Measurements from ENCODE around the gene PPEF2. TPM values are rescaled to one million over a fixed set of nuclear protein-coding genes. Genes with fewer than 3 reads are reported as not detected.

PPEF2 gene
- total and polyA plus RNA-seq, 7 experiments from 2014 or later = 0.07 to 1.5 (median 0.17) TPM; not detected in 2

- peaks cover 0 to 14% (median 0%) of the 10 kb centered on the region in 5 donors for H3K27me3 Mint-ChIP-seq
- intact Hi-C loops (cut with micrococcal nuclease) = no loop called here
- peak; percentile 32 for ATAC-seq
- CTCF ChIA-PET = no interaction called here
- Histone ChIP-seq H3K36me3 (ENCODE audit: control insufficient read depth in 2 of 3, insufficient read depth in 3 of 3, low read length in 3 of 3) (no peaks in the 10 kb centered on the region), H3K27ac (ENCODE audit: low read depth, low read length) (no peak overlapping the region), H3K9me3 (ENCODE audit: control insufficient read depth in 2 of 3, low read length in 3 of 3) (no peaks in the 10 kb centered on the region), H3K4me3 (ENCODE audit: low read length) (no peak overlapping the region), H3K27me3 (ENCODE audit: control insufficient read depth in 2 of 2, insufficient read depth in 2 of 2, low read length in 2 of 2) (no peaks in the 10 kb centered on the region), H3K4me1 (ENCODE audit: control insufficient read depth in 2 of 2, insufficient read depth in 2 of 2, low read length in 2 of 2) (no peaks in the 10 kb centered on the region)
- DNase-seq = no peak
- POLR2A ChIA-PET = no interaction called here
- H3K4me1 Mint-ChIP-seq = peaks cover 0 to 2% (median 0%) of the 10 kb centered on the region in 7 donors
- H3K4me3 Mint-ChIP-seq = no peak overlapping the region
- H3K36me3 Mint-ChIP-seq = peaks cover 0 to 1% (median 0%) of the 10 kb centered on the region in 5 donors
- H3K27ac Mint-ChIP-seq = no peak overlapping the region
- peaks cover 0 to 4% (median 0%) of the 10 kb centered on the region in 11 donors for H3K9me3 Mint-ChIP-seq
These were observed 70.3 kb downstream of the PPEF2 start for GRCh38 chr4:75831856-75832405.

- peaks cover 0 to 1% (median 0%) of the 10 kb centered on the region in 5 donors for H3K36me3 Mint-ChIP-seq
- Histone ChIP-seq H3K4me3 (ENCODE audit: low read length) (no peak overlapping the region), H3K9me3 (ENCODE audit: control insufficient read depth in 2 of 3, low read length in 3 of 3) (no peaks in the 10 kb centered on the region), H3K36me3 (ENCODE audit: control insufficient read depth in 2 of 3, insufficient read depth in 3 of 3, low read length in 3 of 3) (no peaks in the 10 kb centered on the region), H3K27ac (ENCODE audit: low read depth, low read length) (no peak overlapping the region), H3K27me3 (ENCODE audit: control insufficient read depth in 2 of 2, insufficient read depth in 2 of 2, low read length in 2 of 2) (no peaks in the 10 kb centered on the region), H3K4me1 (ENCODE audit: control insufficient read depth in 2 of 2, insufficient read depth in 2 of 2, low read length in 2 of 2) (no peaks in the 10 kb centered on the region)
- H3K27ac Mint-ChIP-seq = no peak overlapping the region
- peaks cover 0 to 14% (median 0%) of the 10 kb centered on the region in 5 donors for H3K27me3 Mint-ChIP-seq
- intact Hi-C loops (cut with micrococcal nuclease) = no loop called here
- H3K4me1 Mint-ChIP-seq = peaks cover 0 to 2% (median 0%) of the 10 kb centered on the region in 7 donors
- DNase-seq (no peak), ATAC-seq (no peak)
- ChIA-PET POLR2A (no interaction called here), CTCF (interaction anchor here (0.6 kb wide), 1 partner anchor 20 kb away, joined by 3 read pairs; no protein-coding TSS in a partner anchor)
- H3K4me3 Mint-ChIP-seq = no peak overlapping the region
- H3K9me3 Mint-ChIP-seq = peaks cover 0 to 4% (median 0%) of the 10 kb centered on the region in 11 donors
These were observed 71.3 kb downstream of the PPEF2 start for GRCh38 chr4:75830906-75831305.

GRCh38 chr4:75823812-75824211 is 78.4 kb downstream of the PPEF2 start:
- H3K36me3 ChIP-seq (ENCODE audit: control insufficient read depth in 2 of 3, insufficient read depth in 3 of 3, low read length in 3 of 3) = no peaks in the 10 kb centered on the region
- no peaks in the 10 kb centered on the region for H3K9me3 ChIP-seq (ENCODE audit: control insufficient read depth in 2 of 3, low read length in 3 of 3)
- H3K27me3 ChIP-seq (ENCODE audit: control insufficient read depth in 2 of 2, insufficient read depth in 2 of 2, low read length in 2 of 2) = no peaks in the 10 kb centered on the region
- POLR2A ChIA-PET = no interaction called here
- Mint-ChIP-seq H3K36me3 (peaks cover 0 to 3% (median 0%) of the 10 kb centered on the region in 5 donors), H3K4me3 (no peak overlapping the region), H3K27ac (no peak overlapping the region), H3K9me3 (no peaks in the 10 kb centered on the region), H3K27me3 (no peaks in the 10 kb centered on the region), H3K4me1 (no peaks in the 10 kb centered on the region)
- no peak for DNase-seq
- H3K27ac ChIP-seq (ENCODE audit: low read depth, low read length) = no peak overlapping the region
- ATAC-seq = no peak
- H3K4me3 ChIP-seq (ENCODE audit: low read length) = no peak overlapping the region
- CTCF ChIA-PET = no interaction called here
- intact Hi-C loops (cut with micrococcal nuclease) = no loop called here
- no peaks in the 10 kb centered on the region for H3K4me1 ChIP-seq (ENCODE audit: control insufficient read depth in 2 of 2, insufficient read depth in 2 of 2, low read length in 2 of 2)

- peaks cover 0 to 5% (median 0%) of the 10 kb centered on the region in 5 donors for H3K36me3 Mint-ChIP-seq
- H3K27me3 Mint-ChIP-seq = no peaks in the 10 kb centered on the region
- no peaks in the 10 kb centered on the region for H3K27me3 ChIP-seq (ENCODE audit: control insufficient read depth in 2 of 2, insufficient read depth in 2 of 2, low read length in 2 of 2)
- no peak for DNase-seq
- H3K27ac ChIP-seq (ENCODE audit: low read depth, low read length) = no peak overlapping the region
- H3K4me3 ChIP-seq (ENCODE audit: low read length) = no peak overlapping the region
- no peaks in the 10 kb centered on the region for H3K9me3 ChIP-seq (ENCODE audit: control insufficient read depth in 2 of 3, low read length in 3 of 3)
- H3K4me3 Mint-ChIP-seq = no peak overlapping the region
- H3K27ac Mint-ChIP-seq = no peak overlapping the region
- no peaks in the 10 kb centered on the region for H3K4me1 ChIP-seq (ENCODE audit: control insufficient read depth in 2 of 2, insufficient read depth in 2 of 2, low read length in 2 of 2)
- intact Hi-C loops (cut with micrococcal nuclease) = no loop called here
- no peaks in the 10 kb centered on the region for H3K9me3 Mint-ChIP-seq
- CTCF ChIA-PET = no interaction called here
- POLR2A ChIA-PET = no interaction called here
- H3K36me3 ChIP-seq (ENCODE audit: control insufficient read depth in 2 of 3, insufficient read depth in 3 of 3, low read length in 3 of 3) = no peaks in the 10 kb centered on the region
- ATAC-seq = no peak
- no peaks in the 10 kb centered on the region for H3K4me1 Mint-ChIP-seq
These were observed 79.8 kb downstream of the PPEF2 start for GRCh38 chr4:75822416-75822815.

GRCh38 chr4:75821966-75822365 is 80.3 kb downstream of the PPEF2 start:
- Histone ChIP-seq H3K36me3 (ENCODE audit: control insufficient read depth in 2 of 3, insufficient read depth in 3 of 3, low read length in 3 of 3) (no peaks in the 10 kb centered on the region), H3K27me3 (ENCODE audit: control insufficient read depth in 2 of 2, insufficient read depth in 2 of 2, low read length in 2 of 2) (no peaks in the 10 kb centered on the region), H3K27ac (ENCODE audit: low read depth, low read length) (no peak overlapping the region), H3K9me3 (ENCODE audit: control insufficient read depth in 2 of 3, low read length in 3 of 3) (no peaks in the 10 kb centered on the region), H3K4me1 (ENCODE audit: control insufficient read depth in 2 of 2, insufficient read depth in 2 of 2, low read length in 2 of 2) (no peaks in the 10 kb centered on the region), H3K4me3 (ENCODE audit: low read length) (no peak overlapping the region)
- Mint-ChIP-seq H3K36me3 (peaks cover 0 to 5% (median 0%) of the 10 kb centered on the region in 5 donors), H3K4me3 (no peak overlapping the region), H3K4me1 (no peaks in the 10 kb centered on the region), H3K27me3 (no peaks in the 10 kb centered on the region), H3K9me3 (no peaks in the 10 kb centered on the region), H3K27ac (no peak overlapping the region)
- no peak for DNase-seq
- ChIA-PET POLR2A (no interaction called here), CTCF (no interaction called here)
- no peak for ATAC-seq
- intact Hi-C loops (cut with micrococcal nuclease) = no loop called here

- H3K27ac Mint-ChIP-seq = no peak overlapping the region
- no peaks in the 10 kb centered on the region for H3K9me3 ChIP-seq (ENCODE audit: control insufficient read depth in 2 of 3, low read length in 3 of 3)
- no peak overlapping the region for H3K4me3 ChIP-seq (ENCODE audit: low read length)
- H3K4me1 ChIP-seq (ENCODE audit: control insufficient read depth in 2 of 2, insufficient read depth in 2 of 2, low read length in 2 of 2) = no peaks in the 10 kb centered on the region
- H3K27ac ChIP-seq (ENCODE audit: low read depth, low read length) = no peak overlapping the region
- H3K4me3 Mint-ChIP-seq = no peak overlapping the region
- no peaks in the 10 kb centered on the region for H3K27me3 Mint-ChIP-seq
- POLR2A ChIA-PET = no interaction called here
- CTCF ChIA-PET = no interaction called here
- intact Hi-C loops (cut with micrococcal nuclease) = no loop called here
- no peaks in the 10 kb centered on the region for H3K9me3 Mint-ChIP-seq
- H3K36me3 Mint-ChIP-seq = peaks cover 0 to 5% (median 3%) of the 10 kb centered on the region in 5 donors
- H3K4me1 Mint-ChIP-seq = no peaks in the 10 kb centered on the region
- DNase-seq (no peak), ATAC-seq (no peak)
- H3K36me3 ChIP-seq (ENCODE audit: control insufficient read depth in 2 of 3, insufficient read depth in 3 of 3, low read length in 3 of 3) = no peaks in the 10 kb centered on the region
- no peaks in the 10 kb centered on the region for H3K27me3 ChIP-seq (ENCODE audit: control insufficient read depth in 2 of 2, insufficient read depth in 2 of 2, low read length in 2 of 2)
These were observed 81.0 kb downstream of the PPEF2 start for GRCh38 chr4:75821216-75821615.

- intact Hi-C loops (cut with micrococcal nuclease) = no loop called here
- no peak overlapping the region for H3K4me3 Mint-ChIP-seq
- H3K4me1 Mint-ChIP-seq = no peaks in the 10 kb centered on the region
- ChIA-PET CTCF (no interaction called here), POLR2A (no interaction called here)
- Histone ChIP-seq H3K27ac (ENCODE audit: low read depth, low read length) (no peak overlapping the region), H3K9me3 (ENCODE audit: control insufficient read depth in 2 of 3, low read length in 3 of 3) (no peaks in the 10 kb centered on the region), H3K36me3 (ENCODE audit: control insufficient read depth in 2 of 3, insufficient read depth in 3 of 3, low read length in 3 of 3) (no peaks in the 10 kb centered on the region), H3K4me1 (ENCODE audit: control insufficient read depth in 2 of 2, insufficient read depth in 2 of 2, low read length in 2 of 2) (no peaks in the 10 kb centered on the region), H3K27me3 (ENCODE audit: control insufficient read depth in 2 of 2, insufficient read depth in 2 of 2, low read length in 2 of 2) (no peaks in the 10 kb centered on the region), H3K4me3 (ENCODE audit: low read length) (no peak overlapping the region)
- H3K27me3 Mint-ChIP-seq = no peaks in the 10 kb centered on the region
- H3K36me3 Mint-ChIP-seq = peaks cover 0 to 5% (median 3%) of the 10 kb centered on the region in 5 donors
- ATAC-seq (no peak), DNase-seq (no peak)
- no peaks in the 10 kb centered on the region for H3K9me3 Mint-ChIP-seq
- H3K27ac Mint-ChIP-seq = no peak overlapping the region
These were observed 81.6 kb downstream of the PPEF2 start for GRCh38 chr4:75820676-75821075.
